SU-DHL-6 (cell line): Measurements from ENCODE around the gene ADGRG2.

Source experiments
- H2AFZ ChIP-seq: fragments of 200-600 bp; sonication (generic); 2 replicates; pipeline ENCODE4 v1.6.1; 2014; ENCODE audit warnings: low read depth, mild to moderate bottlenecking, moderate library complexity, mixed read lengths, antibody characterized with exemption, low read length; ENCODE audit not compliant: severe bottlenecking
- H3F3A ChIP-seq: fragments of 200-600 bp; shearing (Covaris generic); 2 replicates; pipeline ENCODE4 v1.6.0; 2016; ENCODE audit warnings: antibody characterized with exemption, mild to moderate bottlenecking; ENCODE audit not compliant: insufficient read depth
- H3K27ac ChIP-seq: fragments of 200-600 bp; sonication (generic); 2 replicates; pipeline ENCODE4 v1.5.1; 2016; ENCODE audit warnings: low read depth, mild to moderate bottlenecking, low read length, moderate library complexity, mixed read lengths
- H3K27me3 ChIP-seq: fragments of 200-600 bp; sonication (generic), shearing (Covaris generic); 2 replicates; pipeline ENCODE4 v1.6.0; 2014; ENCODE audit warnings: mild to moderate bottlenecking, low read length
- H3K36me3 ChIP-seq: fragments of 200-600 bp; sonication (generic); 2 replicates; pipeline ENCODE4 v1.6.1; 2014; ENCODE audit warnings: mild to moderate bottlenecking, low read length, mixed read lengths
- H3K4me2 ChIP-seq: fragments of 300-600, 200-600 bp; shearing (Covaris generic), sonication (generic); 2 replicates; pipeline ENCODE4 v1.6.0; 2014; ENCODE audit warnings: low read length, low read depth, mild to moderate bottlenecking; ENCODE audit not compliant: poor library complexity, severe bottlenecking
- H3K4me3 ChIP-seq: fragments of 200-600 bp; sonication (generic); 2 replicates; pipeline ENCODE4 v1.5.1; 2014; ENCODE audit warnings: antibody characterized with exemption, low read length, mild to moderate bottlenecking, mixed read lengths; ENCODE audit not compliant: insufficient read depth, poor library complexity, severe bottlenecking
- H3K79me2 ChIP-seq: fragments of 200-600 bp; sonication (generic); 2 replicates; pipeline ENCODE4 v1.6.1; 2014; ENCODE audit warnings: mild to moderate bottlenecking, low read length, moderate library complexity; ENCODE audit not compliant: insufficient read depth
- H3K9ac ChIP-seq: fragments of 200-600 bp; sonication (generic); 2 replicates; pipeline ENCODE4 v1.7.0; 2014; ENCODE audit warnings: mild to moderate bottlenecking, low read length
- H3K9me2 ChIP-seq: fragments of 200-600 bp; sonication (generic); replicated peaks from 2 replicates; pipeline ENCODE4 v1.6.1; 2014; ENCODE audit warnings: low read length; ENCODE audit not compliant: insufficient read depth
- H3K9me3 ChIP-seq: fragments of 200-600 bp; sonication (generic); 2 replicates; pipeline ENCODE4 v1.6.1; 2014; ENCODE audit warnings: low read length, mixed read lengths; ENCODE audit not compliant: insufficient read depth
- H4K20me1 ChIP-seq: fragments of 200-600 bp; sonication (generic); 2 replicates; pipeline ENCODE4 v1.6.1; 2014; ENCODE audit warnings: low read depth, mild to moderate bottlenecking, antibody characterized with exemption, low read length, moderate library complexity, mixed read lengths
- CTCF ChIP-seq: fragments of 200-600 bp; sonication (generic); IDR thresholded peaks from one replicate; pipeline ENCODE4 v1.5.1; 2017; ENCODE audit warnings: antibody characterized with exemption, mild to moderate bottlenecking, low read length, moderate library complexity; ENCODE audit not compliant: insufficient read depth, poor library complexity, severe bottlenecking
- EZH2phosphoT487 ChIP-seq: fragments of 200-600 bp; sonication (generic), shearing (Covaris generic); conservative IDR thresholded peaks from 2 replicates; pipeline ENCODE4 v1.6.1; 2018; ENCODE audit warnings: mild to moderate bottlenecking, antibody characterized with exemption, low read length, moderate library complexity, mixed read lengths

The ADGRG2 gene

GRCh38 chrX:19091596-19091995 lies 30.7 kb downstream of the ADGRG2 start:
- Histone ChIP-seq H3K9me2 (no peaks in the 10 kb centered on the region), H3K4me3 (no peak overlapping the region), H3K36me3 (no peaks in the 10 kb centered on the region), H3K4me2 (no peak overlapping the region), H3K9me3 (no peaks in the 10 kb centered on the region), H4K20me1 (no peaks in the 10 kb centered on the region), H3K27me3 (no peaks in the 10 kb centered on the region), H3K9ac (no peak overlapping the region), H2AFZ (no peak overlapping the region), H3K79me2 (no peaks in the 10 kb centered on the region), H3F3A (no peaks in the 10 kb centered on the region), H3K27ac (no peak overlapping the region)
- TF ChIP-seq CTCF (no peak), EZH2phosphoT487 (no peak)

- H3K27me3 ChIP-seq: no peaks in the 10 kb centered on the region
- H4K20me1 ChIP-seq: no peaks in the 10 kb centered on the region
- H3K4me3 ChIP-seq: no peak overlapping the region
- no peak overlapping the region for H3K9ac ChIP-seq
- H3K4me2 ChIP-seq: no peak overlapping the region
- H3K27ac ChIP-seq: no peak overlapping the region
- no peaks in the 10 kb centered on the region for H3K36me3 ChIP-seq
- TF ChIP-seq EZH2phosphoT487 (no peak), CTCF (no peak)
- H3F3A ChIP-seq: no peaks in the 10 kb centered on the region
- no peaks in the 10 kb centered on the region for H3K79me2 ChIP-seq
- no peaks in the 10 kb centered on the region for H3K9me2 ChIP-seq
- no peaks in the 10 kb centered on the region for H3K9me3 ChIP-seq
- H2AFZ ChIP-seq: no peak overlapping the region
Measured at GRCh38 chrX:19089555-19090040, 32.7 kb downstream of the ADGRG2 start.

- Histone ChIP-seq H2AFZ (no peak overlapping the region), H3K36me3 (no peaks in the 10 kb centered on the region), H3K27me3 (no peaks in the 10 kb centered on the region), H3K9me3 (no peaks in the 10 kb centered on the region), H3F3A (no peaks in the 10 kb centered on the region), H4K20me1 (no peaks in the 10 kb centered on the region), H3K79me2 (no peaks in the 10 kb centered on the region), H3K9me2 (no peaks in the 10 kb centered on the region), H3K4me3 (no peak overlapping the region), H3K27ac (no peak overlapping the region), H3K4me2 (no peak overlapping the region), H3K9ac (no peak overlapping the region)
- no peak for TF ChIP-seq EZH2phosphoT487
- no peak for TF ChIP-seq CTCF
Measured at GRCh38 chrX:19086102-19086772, 36.0 kb downstream of the ADGRG2 start.
